ENCODE data around the gene ARL4C.

DNA sequence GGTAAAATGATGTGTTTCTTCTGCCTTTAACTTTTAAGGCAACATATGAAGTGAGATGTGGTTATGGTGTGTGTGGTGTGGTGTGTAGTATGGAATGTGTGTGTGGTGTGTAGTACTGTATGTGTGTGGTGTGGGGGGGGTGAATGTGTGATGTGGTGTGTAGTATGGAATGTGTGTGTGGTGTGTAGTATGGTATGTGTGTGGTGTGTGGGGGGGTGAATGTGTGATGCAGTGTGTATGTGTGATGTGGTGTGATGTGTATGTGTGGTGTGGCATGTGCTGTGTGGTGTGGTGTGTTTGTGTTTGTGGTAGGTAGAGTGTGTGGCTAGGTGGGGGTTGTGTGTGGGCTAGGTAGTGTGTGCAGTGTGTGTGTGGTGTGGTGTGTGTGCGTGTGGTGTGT, 17.2 kb upstream of the ARL4C start:
- no peak for TF ChIP-seq POLR2A (IDR thresholded peaks at IDR 0.05)
- TF ChIP-seq, protein P1, sequence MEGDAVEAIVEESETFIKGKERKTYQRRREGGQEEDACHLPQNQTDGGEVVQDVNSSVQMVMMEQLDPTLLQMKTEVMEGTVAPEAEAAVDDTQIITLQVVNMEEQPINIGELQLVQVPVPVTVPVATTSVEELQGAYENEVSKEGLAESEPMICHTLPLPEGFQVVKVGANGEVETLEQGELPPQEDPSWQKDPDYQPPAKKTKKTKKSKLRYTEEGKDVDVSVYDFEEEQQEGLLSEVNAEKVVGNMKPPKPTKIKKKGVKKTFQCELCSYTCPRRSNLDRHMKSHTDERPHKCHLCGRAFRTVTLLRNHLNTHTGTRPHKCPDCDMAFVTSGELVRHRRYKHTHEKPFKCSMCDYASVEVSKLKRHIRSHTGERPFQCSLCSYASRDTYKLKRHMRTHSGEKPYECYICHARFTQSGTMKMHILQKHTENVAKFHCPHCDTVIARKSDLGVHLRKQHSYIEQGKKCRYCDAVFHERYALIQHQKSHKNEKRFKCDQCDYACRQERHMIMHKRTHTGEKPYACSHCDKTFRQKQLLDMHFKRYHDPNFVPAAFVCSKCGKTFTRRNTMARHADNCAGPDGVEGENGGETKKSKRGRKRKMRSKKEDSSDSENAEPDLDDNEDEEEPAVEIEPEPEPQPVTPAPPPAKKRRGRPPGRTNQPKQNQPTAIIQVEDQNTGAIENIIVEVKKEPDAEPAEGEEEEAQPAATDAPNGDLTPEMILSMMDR (IDR thresholded peaks at IDR 0.05), result no peak
- no peak for TF ChIP-seq POLR2AphosphoS5 (IDR thresholded peaks at IDR 0.05; ENCODE audit: insufficient read depth in 1 of 2, low read depth in 1 of 2)
